Cardiac fibroblast (primary cell): ENCODE results near the gene IRF4.

Experiments
- DNase-seq, 2 donors: peaks; one replicate each; pipeline versions ENCODE4 v3.0.0 to v3.0.0-alpha.2; 2010; ENCODE audit warnings: low read depth in 2 of 2
- H3K4me3 ChIP-seq, 2 donors: replicated peaks in 1 of 2; 1 replicate in 1 of 2; 2 replicates in 1 of 2; pipeline ENCODE4 v1.5.1; 2011; ENCODE audit warnings: low read depth in 2 of 2, low read length in 2 of 2, mild to moderate bottlenecking in 2 of 2, moderate library complexity in 1 of 2
- CTCF ChIP-seq: IDR thresholded peaks from one replicate; pipeline ENCODE4 v1.5.1; 2011; ENCODE audit warnings: low read depth, mild to moderate bottlenecking, low read length, inconsistent platforms

The IRF4 gene

GRCh38 chr6:345747-346385, 45.7 kb upstream of the IRF4 start:
- peak; percentile 26 to 34 for DNase-seq
- no peak for TF ChIP-seq CTCF
- no peak overlapping the region for H3K4me3 ChIP-seq

- DNase-seq: peak; percentile 30 to 41
- H3K4me3 ChIP-seq: no peak overlapping the region
- TF ChIP-seq CTCF: no peak
Observed at GRCh38 chr6:346386-347030, 45.0 kb upstream of the IRF4 start.

GRCh38 chr6:347232-347631, 44.3 kb upstream of the IRF4 start:
- no peak overlapping the region for H3K4me3 ChIP-seq
- TF ChIP-seq CTCF: no peak
- DNase-seq: no peak

GRCh38 chr6:347951-348859, 43.3 kb upstream of the IRF4 start:
- DNase-seq: no peak
- no peak overlapping the region for H3K4me3 ChIP-seq
- TF ChIP-seq CTCF: no peak

GRCh38 chr6:348860-349396, 42.6 kb upstream of the IRF4 start:
- no peak for DNase-seq
- no peak for TF ChIP-seq CTCF

GRCh38 chr6:349491-349921, 42.0 kb upstream of the IRF4 start:
- TF ChIP-seq CTCF: no peak
- no peak for DNase-seq
- no peak overlapping the region for H3K4me3 ChIP-seq

More at GRCh38 chr6:348860-349396, 42.6 kb upstream of the IRF4 start:
- H3K4me3 ChIP-seq: no peak overlapping the region
